HG02678 (cell line): Measurements from ENCODE around the gene SEC63.

Experiments used
- ATAC-seq: cut with Tn5 transposase; IDR thresholded peaks from one replicate; pipeline ENCODE4 v1.9.1; 2021; ENCODE audit warnings: mild to moderate bottlenecking, moderate library complexity; ENCODE audit not compliant: unreplicated experiment

Gene SEC63

GRCh38 chr6:107822176-107823046, 135.6 kb downstream of the SEC63 start:
- peak; percentile 72 for ATAC-seq

GRCh38 chr6:107821591-107821990, 136.4 kb downstream of the SEC63 start:
- ATAC-seq = no peak

- ATAC-seq = no peak
These were observed 137.4 kb downstream of the SEC63 start for GRCh38 chr6:107820338-107821261.

GRCh38 chr6:107819964-107820337, 138.1 kb downstream of the SEC63 start:
- ATAC-seq = no peak

- ATAC-seq = no peak
These were observed 138.8 kb downstream of the SEC63 start for GRCh38 chr6:107819217-107819616.

GRCh38 chr6:107818272-107818671, 139.7 kb downstream of the SEC63 start:
- ATAC-seq = no peak

GRCh38 chr6:107817784-107818183, 140.2 kb downstream of the SEC63 start:
- no peak for ATAC-seq
